ENCODE results near the gene SARNP.

SARNP gene

DNA sequence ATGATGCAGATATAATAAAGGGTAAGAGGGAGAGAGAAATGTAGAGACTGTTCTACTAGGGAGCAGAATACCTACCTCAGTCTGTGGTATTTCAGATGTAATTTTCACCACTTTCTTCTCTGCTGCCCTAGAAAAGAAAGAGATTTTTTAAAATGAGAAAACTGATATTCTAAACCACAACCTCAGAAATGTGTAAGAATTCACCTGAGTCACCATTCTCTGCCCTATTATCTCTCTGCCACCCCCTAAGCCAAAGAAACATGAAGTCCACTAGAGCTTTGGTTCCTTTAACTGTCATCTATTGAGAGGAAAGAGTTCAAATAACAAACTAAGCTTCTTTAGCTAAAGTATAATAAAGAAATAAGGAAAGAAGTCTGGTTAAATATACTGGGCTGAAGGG lies 21.6 kb downstream of the SARNP start:
- peaks cover 14% of the 10 kb centered on the region; the same call in 1 of the 2 replicates for H4K20me1 ChIP-seq (ENCODE audit: insufficient read depth)
- H3K9ac ChIP-seq: no peak overlapping the region
- H3K27ac ChIP-seq: peak overlapping the region; percentile 10; the same call in 1 of the 2 replicates
- H3K4me2 ChIP-seq: peak overlapping the region; percentile 9; the same call in 1 of the 2 replicates
- peaks cover 38% of the 10 kb centered on the region for H3K4me1 ChIP-seq (ENCODE audit: low read depth, poor library complexity, severe bottlenecking)
- TF ChIP-seq CTCF (conservative IDR thresholded peaks at IDR 0.05; ENCODE audit: low read depth, low read length): no peak
- no peak overlapping the region for H3K4me3 ChIP-seq (IDR thresholded peaks at IDR 0.05; ENCODE audit: insufficient read depth, low read depth, low read length)
- no peak overlapping the region for H2AFZ ChIP-seq (ENCODE audit: low read depth)
- H3K36me3 ChIP-seq (ENCODE audit: insufficient read depth): peaks cover 47% of the 10 kb centered on the region; the same call in 1 of the 2 replicates
- no peaks in the 10 kb centered on the region for H3K27me3 ChIP-seq (ENCODE audit: insufficient read depth, low read depth)
- H3K79me2 ChIP-seq (ENCODE audit: insufficient read depth, low read depth): peaks cover 10% of the 10 kb centered on the region; the same call in 1 of the 2 replicates

- no peak for TF ChIP-seq CTCF (conservative IDR thresholded peaks at IDR 0.05; ENCODE audit: low read depth, low read length)
- H3K4me1 ChIP-seq (ENCODE audit: low read depth, poor library complexity, severe bottlenecking): no peaks in the 10 kb centered on the region
- no peaks in the 10 kb centered on the region for H3K27me3 ChIP-seq (ENCODE audit: insufficient read depth, low read depth)
- no peak overlapping the region for H2AFZ ChIP-seq (ENCODE audit: low read depth)
- H3K9ac ChIP-seq: no peak overlapping the region
- H3K4me3 ChIP-seq (IDR thresholded peaks at IDR 0.05; ENCODE audit: insufficient read depth, low read depth, low read length): no peak overlapping the region
- H4K20me1 ChIP-seq (ENCODE audit: insufficient read depth): no peaks in the 10 kb centered on the region
- no peak overlapping the region for H3K4me2 ChIP-seq
- no peak overlapping the region for H3K27ac ChIP-seq
- no peaks in the 10 kb centered on the region; the same call in 1 of the 2 replicates for H3K79me2 ChIP-seq (ENCODE audit: insufficient read depth, low read depth)
- H3K36me3 ChIP-seq (ENCODE audit: insufficient read depth): peaks cover 35% of the 10 kb centered on the region; the same call in 1 of the 2 replicates
Measured at GRCh38 chr12:55789893-55790292, 27.6 kb downstream of the SARNP start.

DNA sequence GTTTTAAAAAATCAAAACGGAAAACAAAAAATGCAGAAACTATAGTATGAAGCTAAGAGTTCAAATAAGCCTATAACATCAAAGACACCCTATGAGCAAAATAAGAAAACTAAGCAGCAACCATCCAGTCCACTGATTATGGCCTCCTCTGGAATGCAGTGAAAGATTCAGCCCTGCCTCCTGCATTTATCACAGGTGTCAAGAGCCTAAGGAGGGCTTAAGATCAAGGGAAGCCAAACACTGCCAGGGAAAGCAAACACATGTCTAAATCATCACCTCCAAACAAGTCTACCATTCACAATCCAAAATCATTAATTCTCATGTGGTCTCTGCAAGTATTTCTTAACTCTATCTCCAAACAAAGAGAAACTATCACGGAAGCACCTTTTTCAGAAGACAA lies 28.4 kb downstream of the SARNP start:
- Histone ChIP-seq H3K4me1 (ENCODE audit: low read depth, poor library complexity, severe bottlenecking) (no peaks in the 10 kb centered on the region), H3K79me2 (ENCODE audit: insufficient read depth, low read depth) (no peaks in the 10 kb centered on the region; the same call in 1 of the 2 replicates), H3K4me2 (no peak overlapping the region), H2AFZ (ENCODE audit: low read depth) (no peak overlapping the region), H4K20me1 (ENCODE audit: insufficient read depth) (no peaks in the 10 kb centered on the region), H3K27me3 (ENCODE audit: insufficient read depth, low read depth) (no peaks in the 10 kb centered on the region), H3K9ac (no peak overlapping the region), H3K36me3 (ENCODE audit: insufficient read depth) (peaks cover 36% of the 10 kb centered on the region; the same call in 1 of the 2 replicates), H3K4me3 (IDR thresholded peaks at IDR 0.05; ENCODE audit: insufficient read depth, low read depth, low read length) (no peak overlapping the region), H3K27ac (no peak overlapping the region)
- no peak for TF ChIP-seq CTCF (conservative IDR thresholded peaks at IDR 0.05; ENCODE audit: low read depth, low read length)

GRCh38 chr12:55788546-55788945 lies 29.0 kb downstream of the SARNP start:
- no peaks in the 10 kb centered on the region for H3K4me1 ChIP-seq (ENCODE audit: low read depth, poor library complexity, severe bottlenecking)
- peaks cover 31% of the 10 kb centered on the region; the same call in 1 of the 2 replicates for H3K36me3 ChIP-seq (ENCODE audit: insufficient read depth)
- TF ChIP-seq CTCF (conservative IDR thresholded peaks at IDR 0.05; ENCODE audit: low read depth, low read length): no peak
- no peak overlapping the region for H3K4me2 ChIP-seq
- no peaks in the 10 kb centered on the region for H4K20me1 ChIP-seq (ENCODE audit: insufficient read depth)
- no peak overlapping the region for H3K4me3 ChIP-seq (IDR thresholded peaks at IDR 0.05; ENCODE audit: insufficient read depth, low read depth, low read length)
- H2AFZ ChIP-seq (ENCODE audit: low read depth): no peak overlapping the region
- H3K79me2 ChIP-seq (ENCODE audit: insufficient read depth, low read depth): no peaks in the 10 kb centered on the region; the same call in 1 of the 2 replicates
- no peak overlapping the region for H3K27ac ChIP-seq
- no peak overlapping the region for H3K9ac ChIP-seq
- no peaks in the 10 kb centered on the region for H3K27me3 ChIP-seq (ENCODE audit: insufficient read depth, low read depth)

Data from KMS-11 (cell line).